ENCODE results near the gene ACBD6.

Gene ACBD6

GRCh38 chr1:180402551-180402950, 99.8 kb downstream of the ACBD6 start:
- no peak overlapping the region for H3K4me3 ChIP-seq (IDR thresholded peaks at IDR 0.05; ENCODE audit: insufficient read depth, low read depth, low read length)
- no peak for TF ChIP-seq CTCF (conservative IDR thresholded peaks at IDR 0.05; ENCODE audit: low read depth, low read length)
- H3K79me2 ChIP-seq (ENCODE audit: insufficient read depth, low read depth) = peaks cover 4% of the 10 kb centered on the region; the same call in 1 of the 2 replicates
- no peaks in the 10 kb centered on the region for H3K36me3 ChIP-seq (ENCODE audit: insufficient read depth)
- no peak overlapping the region for H3K9ac ChIP-seq
- no peaks in the 10 kb centered on the region for H3K4me1 ChIP-seq (ENCODE audit: low read depth, poor library complexity, severe bottlenecking)
- no peak overlapping the region for H3K4me2 ChIP-seq
- no peak overlapping the region for H2AFZ ChIP-seq (ENCODE audit: low read depth)
- no peaks in the 10 kb centered on the region for H3K27me3 ChIP-seq (ENCODE audit: insufficient read depth, low read depth)
- no peak overlapping the region for H3K27ac ChIP-seq
- no peaks in the 10 kb centered on the region for H4K20me1 ChIP-seq (ENCODE audit: insufficient read depth)

GRCh38 chr1:180402001-180402400, 100.4 kb downstream of the ACBD6 start:
- H3K9ac ChIP-seq = no peak overlapping the region
- H3K27ac ChIP-seq = no peak overlapping the region
- TF ChIP-seq CTCF (conservative IDR thresholded peaks at IDR 0.05; ENCODE audit: low read depth, low read length) = no peak
- H4K20me1 ChIP-seq (ENCODE audit: insufficient read depth) = no peaks in the 10 kb centered on the region
- H3K36me3 ChIP-seq (ENCODE audit: insufficient read depth) = no peaks in the 10 kb centered on the region
- H3K4me2 ChIP-seq = no peak overlapping the region
- H3K4me3 ChIP-seq (IDR thresholded peaks at IDR 0.05; ENCODE audit: insufficient read depth, low read depth, low read length) = no peak overlapping the region
- no peaks in the 10 kb centered on the region for H3K4me1 ChIP-seq (ENCODE audit: low read depth, poor library complexity, severe bottlenecking)
- no peaks in the 10 kb centered on the region for H3K27me3 ChIP-seq (ENCODE audit: insufficient read depth, low read depth)
- peaks cover 4% of the 10 kb centered on the region; the same call in 1 of the 2 replicates for H3K79me2 ChIP-seq (ENCODE audit: insufficient read depth, low read depth)
- no peak overlapping the region for H2AFZ ChIP-seq (ENCODE audit: low read depth)

GRCh38 chr1:180397175-180397574, 105.2 kb downstream of the ACBD6 start:
- Histone ChIP-seq H3K9ac (no peak overlapping the region), H2AFZ (ENCODE audit: low read depth) (no peak overlapping the region), H3K4me3 (IDR thresholded peaks at IDR 0.05; ENCODE audit: insufficient read depth, low read depth, low read length) (no peak overlapping the region), H3K27me3 (ENCODE audit: insufficient read depth, low read depth) (no peaks in the 10 kb centered on the region), H3K4me2 (no peak overlapping the region), H3K36me3 (ENCODE audit: insufficient read depth) (no peaks in the 10 kb centered on the region), H3K4me1 (ENCODE audit: low read depth, poor library complexity, severe bottlenecking) (no peaks in the 10 kb centered on the region), H3K79me2 (ENCODE audit: insufficient read depth, low read depth) (0 out of 2 replicates have a peak, but pooled peaks cover 3% of the 10 kb centered on the region), H3K27ac (no peak overlapping the region), H4K20me1 (ENCODE audit: insufficient read depth) (no peaks in the 10 kb centered on the region)
- TF ChIP-seq CTCF (conservative IDR thresholded peaks at IDR 0.05; ENCODE audit: low read depth, low read length) = no peak

- H3K27me3 ChIP-seq (ENCODE audit: insufficient read depth, low read depth) = no peaks in the 10 kb centered on the region
- no peak overlapping the region for H2AFZ ChIP-seq (ENCODE audit: low read depth)
- no peak overlapping the region for H3K4me3 ChIP-seq (IDR thresholded peaks at IDR 0.05; ENCODE audit: insufficient read depth, low read depth, low read length)
- H3K79me2 ChIP-seq (ENCODE audit: insufficient read depth, low read depth) = 0 out of 2 replicates have a peak, but pooled peaks cover 3% of the 10 kb centered on the region
- H3K4me1 ChIP-seq (ENCODE audit: low read depth, poor library complexity, severe bottlenecking) = no peaks in the 10 kb centered on the region
- H3K9ac ChIP-seq = no peak overlapping the region
- no peaks in the 10 kb centered on the region for H3K36me3 ChIP-seq (ENCODE audit: insufficient read depth)
- H3K27ac ChIP-seq = no peak overlapping the region
- H4K20me1 ChIP-seq (ENCODE audit: insufficient read depth) = no peaks in the 10 kb centered on the region
- no peak overlapping the region for H3K4me2 ChIP-seq
- no peak for TF ChIP-seq CTCF (conservative IDR thresholded peaks at IDR 0.05; ENCODE audit: low read depth, low read length)
Measured at GRCh38 chr1:180392427-180393145, 109.8 kb downstream of the ACBD6 start.
